ENCODE data around the gene SPEM1.

The SPEM1 gene

DNA sequence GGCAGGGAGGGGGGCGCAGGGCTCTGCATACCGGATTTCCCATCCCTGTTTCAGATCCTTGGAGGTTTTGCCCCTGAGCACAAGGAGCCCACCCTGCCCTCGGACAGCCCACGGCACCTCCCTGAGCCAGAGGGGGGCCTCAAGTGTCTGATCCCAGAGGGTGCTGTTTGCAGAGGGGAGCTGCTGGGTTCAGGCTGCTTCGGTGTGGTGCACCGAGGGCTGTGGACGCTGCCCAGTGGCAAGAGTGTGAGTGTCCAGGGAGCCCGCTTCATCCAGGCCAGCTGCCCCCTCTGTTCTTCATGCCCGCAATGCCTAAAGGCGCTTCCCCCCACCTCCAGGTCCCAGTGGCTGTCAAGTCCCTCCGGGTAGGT is 36.8 kb upstream of the SPEM1 start:
- H3K27ac ChIP-seq, result no peak overlapping the region
- TF ChIP-seq, protein P1, sequence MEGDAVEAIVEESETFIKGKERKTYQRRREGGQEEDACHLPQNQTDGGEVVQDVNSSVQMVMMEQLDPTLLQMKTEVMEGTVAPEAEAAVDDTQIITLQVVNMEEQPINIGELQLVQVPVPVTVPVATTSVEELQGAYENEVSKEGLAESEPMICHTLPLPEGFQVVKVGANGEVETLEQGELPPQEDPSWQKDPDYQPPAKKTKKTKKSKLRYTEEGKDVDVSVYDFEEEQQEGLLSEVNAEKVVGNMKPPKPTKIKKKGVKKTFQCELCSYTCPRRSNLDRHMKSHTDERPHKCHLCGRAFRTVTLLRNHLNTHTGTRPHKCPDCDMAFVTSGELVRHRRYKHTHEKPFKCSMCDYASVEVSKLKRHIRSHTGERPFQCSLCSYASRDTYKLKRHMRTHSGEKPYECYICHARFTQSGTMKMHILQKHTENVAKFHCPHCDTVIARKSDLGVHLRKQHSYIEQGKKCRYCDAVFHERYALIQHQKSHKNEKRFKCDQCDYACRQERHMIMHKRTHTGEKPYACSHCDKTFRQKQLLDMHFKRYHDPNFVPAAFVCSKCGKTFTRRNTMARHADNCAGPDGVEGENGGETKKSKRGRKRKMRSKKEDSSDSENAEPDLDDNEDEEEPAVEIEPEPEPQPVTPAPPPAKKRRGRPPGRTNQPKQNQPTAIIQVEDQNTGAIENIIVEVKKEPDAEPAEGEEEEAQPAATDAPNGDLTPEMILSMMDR (conservative IDR thresholded peaks at IDR 0.05), result no peak

DNA sequence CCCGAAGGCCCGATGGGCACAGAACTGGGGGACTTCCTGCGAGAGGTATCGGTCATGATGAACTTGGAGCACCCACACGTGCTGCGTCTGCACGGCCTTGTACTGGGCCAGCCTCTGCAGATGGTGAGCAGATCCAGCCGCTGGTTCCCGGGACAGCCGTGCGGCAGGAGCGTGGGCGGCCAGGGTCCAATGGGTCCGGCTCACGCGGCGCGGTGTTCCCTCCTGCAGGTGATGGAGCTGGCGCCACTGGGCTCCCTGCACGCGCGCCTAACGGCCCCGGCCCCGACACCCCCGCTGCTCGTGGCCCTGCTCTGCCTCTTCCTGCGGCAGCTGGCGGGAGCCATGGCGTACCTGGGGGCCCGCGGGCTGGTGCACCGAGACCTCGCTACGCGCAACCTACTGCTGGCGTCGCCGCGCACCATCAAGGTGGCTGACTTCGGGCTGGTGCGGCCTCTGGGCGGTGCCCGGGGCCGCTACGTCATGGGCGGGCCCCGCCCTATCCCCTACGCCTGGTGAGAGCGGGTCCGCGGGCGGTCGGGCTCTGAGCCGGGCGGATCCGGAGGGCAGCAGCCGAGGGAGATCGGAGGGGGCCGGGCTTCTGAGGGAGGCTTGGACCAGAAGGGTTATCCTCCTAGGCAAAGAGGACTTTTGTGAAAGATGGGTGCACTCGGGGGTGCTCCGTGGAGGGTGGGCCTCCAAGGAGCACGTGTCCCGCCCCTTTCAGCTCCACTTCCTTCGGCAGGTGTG is 36.2 kb upstream of the SPEM1 start:
- no peak overlapping the region for H3K27ac ChIP-seq
- TF ChIP-seq, protein P1 (conservative IDR thresholded peaks at IDR 0.05), result no peak

DNA sequence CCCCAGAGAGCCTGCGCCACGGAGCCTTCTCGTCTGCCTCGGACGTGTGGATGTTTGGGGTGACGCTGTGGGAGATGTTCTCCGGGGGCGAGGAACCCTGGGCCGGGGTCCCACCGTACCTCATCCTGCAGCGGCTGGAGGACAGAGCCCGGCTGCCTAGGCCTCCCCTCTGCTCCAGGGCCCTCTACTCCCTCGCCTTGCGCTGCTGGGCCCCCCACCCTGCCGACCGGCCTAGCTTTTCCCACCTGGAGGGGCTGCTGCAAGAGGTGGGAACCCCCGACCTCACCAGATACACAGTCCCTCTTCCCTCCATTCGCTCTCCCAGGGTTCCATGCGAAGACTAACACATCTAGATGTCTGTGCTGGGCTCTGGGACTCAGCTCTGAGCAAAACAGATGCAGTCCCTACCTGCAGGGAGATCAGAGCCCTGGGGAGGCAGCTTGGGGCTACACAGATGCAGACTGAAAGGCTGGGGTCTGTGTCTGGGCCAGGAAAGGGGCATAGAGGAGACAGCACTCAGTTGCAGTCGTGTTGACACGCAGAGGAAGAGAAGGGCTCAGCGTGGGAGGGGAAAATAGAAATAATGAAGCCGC is 35.5 kb upstream of the SPEM1 start:
- TF ChIP-seq, protein P1 (conservative IDR thresholded peaks at IDR 0.05), result no peak
- H3K27ac ChIP-seq, result no peak overlapping the region

- H3K27ac ChIP-seq, result no peak overlapping the region
- TF ChIP-seq, protein P1 (conservative IDR thresholded peaks at IDR 0.05), result no peak
Measured at GRCh38 chr17:7388856-7389255, 31.3 kb upstream of the SPEM1 start.

- H3K27ac ChIP-seq, result no peak overlapping the region
- TF ChIP-seq, protein P1 (conservative IDR thresholded peaks at IDR 0.05), result no peak
Measured at GRCh38 chr17:7389924-7390910, 29.9 kb upstream of the SPEM1 start.

DNA sequence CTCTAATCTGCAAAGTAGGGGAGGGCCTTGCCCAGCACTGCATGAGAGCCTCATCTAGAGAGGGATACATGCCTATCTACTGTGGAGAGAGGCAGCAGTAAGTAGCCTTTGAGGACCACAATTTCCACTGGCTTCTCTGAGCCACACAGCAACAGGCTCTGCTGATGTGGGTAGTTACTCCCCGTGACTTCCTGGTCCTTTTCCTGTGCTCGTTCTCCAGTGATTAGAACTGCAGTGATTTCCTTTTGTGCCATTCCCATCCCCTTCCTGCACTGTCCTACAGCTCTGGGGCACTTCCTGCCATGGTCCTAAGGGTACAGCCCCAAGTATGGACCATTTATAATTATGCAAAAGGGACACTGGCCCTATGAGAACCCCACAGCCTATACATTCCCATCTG is 28.8 kb upstream of the SPEM1 start:
- no peak overlapping the region for H3K27ac ChIP-seq
- TF ChIP-seq, protein P1 (conservative IDR thresholded peaks at IDR 0.05), result no peak
